Measurements from ENCODE around the gene PPM1A. TPM values are rescaled to one million over a fixed set of nuclear protein-coding genes. Genes with fewer than 3 reads are reported as not detected.
A peak's percentile ranks its signal among the peaks of the same experiment; 100 is the strongest.

PPM1A gene
- total RNA-seq, 1 experiment from 2014 or later: 69.3 TPM

DNA sequence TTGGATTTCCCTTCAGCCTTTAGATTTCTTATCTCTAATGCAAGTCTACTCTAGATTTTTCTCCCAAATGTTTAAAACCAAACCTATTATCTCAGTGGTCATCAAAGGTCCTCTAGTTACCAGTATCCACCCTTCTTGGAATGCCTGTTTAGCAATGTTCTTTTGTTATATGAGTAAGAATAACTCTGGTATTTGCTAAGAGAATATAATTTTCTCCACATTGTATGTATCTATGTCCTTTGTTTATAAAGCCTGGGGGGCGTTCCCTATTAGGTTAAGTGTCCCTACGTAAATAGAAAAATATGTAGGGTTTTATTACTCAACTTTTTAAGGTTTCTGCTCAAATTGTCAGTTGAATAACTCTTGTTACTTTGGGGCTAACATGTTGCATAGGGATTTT, 27.3 kb downstream of the PPM1A start:
- Histone ChIP-seq H3K4me2 (ENCODE audit: low read length) (no peak overlapping the region), H3K9ac (ENCODE audit: low read length) (no peak overlapping the region), H3K9me2 (replicated peaks; ENCODE audit: low read length) (no peaks in the 10 kb centered on the region), H3K36me3 (ENCODE audit: low read depth, low read length) (0 out of 2 replicates have a peak, but pooled peaks cover 3% of the 10 kb centered on the region), H3K9me3 (ENCODE audit: low read length) (no peaks in the 10 kb centered on the region), H3K4me3 (ENCODE audit: low read length) (no peak overlapping the region), H2AFZ (ENCODE audit: low read length) (no peak overlapping the region), H3F3A (ENCODE audit: low read length, unreplicated experiment) (no peaks in the 10 kb centered on the region), H3K27ac (ENCODE audit: low read length) (no peak overlapping the region), H3K27me3 (ENCODE audit: low read length) (no peaks in the 10 kb centered on the region), H4K20me1 (ENCODE audit: low read length) (peaks cover 30% of the 10 kb centered on the region), H3K4me1 (ENCODE audit: insufficient read depth, low read length) (peaks cover 8% of the 10 kb centered on the region; the same call in 1 of the 2 replicates), H3K79me2 (ENCODE audit: low read length) (peaks cover 68% of the 10 kb centered on the region)
- ChIA-PET CTCF (no interaction called here), POLR2A (ENCODE audit: unreplicated experiment) (interaction anchor here (0.5 kb wide), 1 partner anchor 27 kb away, joined by 3 read pairs; the partner anchor contains the start of gene PPM1A)
- DNase-seq (peak; percentile 33), ATAC-seq (peak; percentile 56)
- intact Hi-C loops (cut with micrococcal nuclease): no loop called here
- no TSS peak for BruUV-seq (replicated peaks)
- TF ChIP-seq EZH2phosphoT487 (IDR thresholded peaks at IDR 0.05; ENCODE audit: borderline replicate concordance, low read length) (no peak), EZH2 (IDR thresholded peaks at IDR 0.05; ENCODE audit: low read length, unreplicated experiment) (no peak)
- TF ChIP-seq, protein P1, sequence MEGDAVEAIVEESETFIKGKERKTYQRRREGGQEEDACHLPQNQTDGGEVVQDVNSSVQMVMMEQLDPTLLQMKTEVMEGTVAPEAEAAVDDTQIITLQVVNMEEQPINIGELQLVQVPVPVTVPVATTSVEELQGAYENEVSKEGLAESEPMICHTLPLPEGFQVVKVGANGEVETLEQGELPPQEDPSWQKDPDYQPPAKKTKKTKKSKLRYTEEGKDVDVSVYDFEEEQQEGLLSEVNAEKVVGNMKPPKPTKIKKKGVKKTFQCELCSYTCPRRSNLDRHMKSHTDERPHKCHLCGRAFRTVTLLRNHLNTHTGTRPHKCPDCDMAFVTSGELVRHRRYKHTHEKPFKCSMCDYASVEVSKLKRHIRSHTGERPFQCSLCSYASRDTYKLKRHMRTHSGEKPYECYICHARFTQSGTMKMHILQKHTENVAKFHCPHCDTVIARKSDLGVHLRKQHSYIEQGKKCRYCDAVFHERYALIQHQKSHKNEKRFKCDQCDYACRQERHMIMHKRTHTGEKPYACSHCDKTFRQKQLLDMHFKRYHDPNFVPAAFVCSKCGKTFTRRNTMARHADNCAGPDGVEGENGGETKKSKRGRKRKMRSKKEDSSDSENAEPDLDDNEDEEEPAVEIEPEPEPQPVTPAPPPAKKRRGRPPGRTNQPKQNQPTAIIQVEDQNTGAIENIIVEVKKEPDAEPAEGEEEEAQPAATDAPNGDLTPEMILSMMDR (conservative IDR thresholded peaks at IDR 0.05; ENCODE audit: low read depth, low read length): no peak

DNA sequence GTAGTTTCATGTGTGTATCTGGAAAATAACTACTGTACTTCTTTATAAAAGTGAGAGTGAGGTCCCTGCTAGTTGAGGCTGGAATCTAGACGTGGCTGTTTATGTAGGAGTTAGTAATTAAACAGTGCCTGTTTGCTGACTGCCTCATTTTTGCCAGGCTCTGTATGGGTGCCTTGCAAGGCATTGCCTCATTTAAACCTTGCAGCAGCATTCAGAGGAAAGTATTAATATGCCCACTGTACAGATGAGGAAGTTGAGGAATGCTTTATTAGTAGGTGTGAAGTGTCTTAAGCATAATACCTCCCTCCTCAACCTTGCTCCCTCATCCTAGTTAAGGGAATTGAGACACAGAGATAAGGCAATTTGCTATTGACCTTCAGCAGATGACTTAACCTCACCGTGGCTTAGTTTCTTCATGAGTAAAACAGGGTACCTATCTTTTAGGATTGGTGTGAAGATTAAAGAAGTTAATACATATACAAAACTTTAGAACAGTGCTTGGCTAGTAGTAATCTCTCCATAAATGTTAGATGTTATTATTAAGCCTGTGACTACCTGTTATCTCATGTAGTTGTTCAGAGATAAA, 28.7 kb downstream of the PPM1A start:
- Histone ChIP-seq H3K79me2 (ENCODE audit: low read length) (peaks cover 55% of the 10 kb centered on the region), H3K36me3 (ENCODE audit: low read depth, low read length) (peaks cover 7% of the 10 kb centered on the region; the same call in 1 of the 2 replicates), H2AFZ (ENCODE audit: low read length) (no peak overlapping the region), H4K20me1 (ENCODE audit: low read length) (peaks cover 26% of the 10 kb centered on the region; the same call in 1 of the 2 replicates), H3K27ac (ENCODE audit: low read length) (no peak overlapping the region), H3K9ac (ENCODE audit: low read length) (no peak overlapping the region), H3F3A (ENCODE audit: low read length, unreplicated experiment) (no peaks in the 10 kb centered on the region), H3K9me3 (ENCODE audit: low read length) (no peaks in the 10 kb centered on the region), H3K4me1 (ENCODE audit: insufficient read depth, low read length) (peaks cover 8% of the 10 kb centered on the region; the same call in 1 of the 2 replicates), H3K27me3 (ENCODE audit: low read length) (no peaks in the 10 kb centered on the region), H3K4me2 (ENCODE audit: low read length) (no peak overlapping the region), H3K4me3 (ENCODE audit: low read length) (no peak overlapping the region), H3K9me2 (replicated peaks; ENCODE audit: low read length) (no peaks in the 10 kb centered on the region)
- ATAC-seq (no peak), DNase-seq (no peak)
- no TSS peak for BruUV-seq (replicated peaks)
- CTCF ChIA-PET: no interaction called here
- TF ChIP-seq EZH2phosphoT487 (IDR thresholded peaks at IDR 0.05; ENCODE audit: borderline replicate concordance, low read length) (no peak), EZH2 (IDR thresholded peaks at IDR 0.05; ENCODE audit: low read length, unreplicated experiment) (no peak)
- TF ChIP-seq, protein P1 (conservative IDR thresholded peaks at IDR 0.05; ENCODE audit: low read depth, low read length): no peak
- intact Hi-C loops (cut with micrococcal nuclease): no loop called here
- POLR2A ChIA-PET (ENCODE audit: unreplicated experiment): no interaction called here

GRCh38 chr14:60278350-60278749, 29.3 kb downstream of the PPM1A start:
- Histone ChIP-seq H3K4me3 (ENCODE audit: low read length) (no peak overlapping the region), H3F3A (ENCODE audit: low read length, unreplicated experiment) (no peaks in the 10 kb centered on the region), H3K27ac (ENCODE audit: low read length) (no peak overlapping the region), H3K9me2 (replicated peaks; ENCODE audit: low read length) (no peaks in the 10 kb centered on the region), H3K36me3 (ENCODE audit: low read depth, low read length) (peaks cover 14% of the 10 kb centered on the region; the same call in 1 of the 2 replicates), H3K27me3 (ENCODE audit: low read length) (no peaks in the 10 kb centered on the region), H3K9ac (ENCODE audit: low read length) (no peak overlapping the region), H4K20me1 (ENCODE audit: low read length) (peaks cover 26% of the 10 kb centered on the region; the same call in 1 of the 2 replicates), H3K79me2 (ENCODE audit: low read length) (peaks cover 48% of the 10 kb centered on the region), H3K9me3 (ENCODE audit: low read length) (no peaks in the 10 kb centered on the region), H2AFZ (ENCODE audit: low read length) (no peak overlapping the region), H3K4me2 (ENCODE audit: low read length) (no peak overlapping the region), H3K4me1 (ENCODE audit: insufficient read depth, low read length) (peaks cover 8% of the 10 kb centered on the region; the same call in 1 of the 2 replicates)
- ATAC-seq (no peak), DNase-seq (no peak)
- TF ChIP-seq EZH2 (IDR thresholded peaks at IDR 0.05; ENCODE audit: low read length, unreplicated experiment) (no peak), EZH2phosphoT487 (IDR thresholded peaks at IDR 0.05; ENCODE audit: borderline replicate concordance, low read length) (no peak)
- TF ChIP-seq, protein P1 (conservative IDR thresholded peaks at IDR 0.05; ENCODE audit: low read depth, low read length): no peak
- ChIA-PET POLR2A (ENCODE audit: unreplicated experiment) (no interaction called here), CTCF (no interaction called here)
- intact Hi-C loops (cut with micrococcal nuclease): no loop called here
- BruUV-seq (replicated peaks): no TSS peak

Data from PC-3 (cell line).